Fibroblast of mammary gland (primary cell): ENCODE results near the gene DMKN.
"Not testable (repeated sequence)": the region's sequence is repeated elsewhere in the genome, so short reads cannot be mapped to it uniquely, and the experiment has no call there.

ENCODE experiments used
- DNase-seq: peaks from one replicate; pipeline ENCODE4 v3.0.0-alpha.2; 2010; ENCODE audit warnings: low read depth
- H3K4me3 ChIP-seq: 2 replicates; pipeline ENCODE4 v1.5.1; 2011; ENCODE audit warnings: low read depth, mild to moderate bottlenecking, low read length, moderate library complexity; ENCODE audit not compliant: control insufficient read depth
- CTCF ChIP-seq: conservative IDR thresholded peaks from 2 replicates; pipeline ENCODE4 v1.5.1; 2011; ENCODE audit warnings: low read depth, low read length, inconsistent platforms; ENCODE audit not compliant: control insufficient read depth, insufficient read depth

Gene DMKN

GRCh38 chr19:35478794-35479677 is 34.4 kb downstream of the DMKN start:
- H3K4me3 ChIP-seq = no peak overlapping the region
- TF ChIP-seq CTCF = no peak
- no peak for DNase-seq

GRCh38 chr19:35476149-35476548 is 37.3 kb downstream of the DMKN start:
- H3K4me3 ChIP-seq = no peak overlapping the region
- peak; percentile 4 for TF ChIP-seq CTCF
- DNase-seq = no peak

- not testable (repeated sequence) for DNase-seq, H3K4me3 ChIP-seq
Observed at GRCh38 chr19:35474594-35474993, 38.9 kb downstream of the DMKN start.

GRCh38 chr19:35474104-35474503 is 39.3 kb downstream of the DMKN start:
- no peak for DNase-seq
- H3K4me3 ChIP-seq = no peak overlapping the region
- TF ChIP-seq CTCF = no peak

GRCh38 chr19:35471946-35472345 is 41.5 kb downstream of the DMKN start:
- DNase-seq = no peak
- H3K4me3 ChIP-seq = no peak overlapping the region
- TF ChIP-seq CTCF = no peak

GRCh38 chr19:35471075-35471474 is 42.4 kb downstream of the DMKN start:
- not testable (repeated sequence) for DNase-seq

GRCh38 chr19:35470128-35470527 is 43.3 kb downstream of the DMKN start:
- no peak overlapping the region for H3K4me3 ChIP-seq
- no peak for DNase-seq
- TF ChIP-seq CTCF = no peak

More at GRCh38 chr19:35471075-35471474, 42.4 kb downstream of the DMKN start:
- H3K4me3 ChIP-seq = not testable (repeated sequence)

GRCh38 chr19:35468637-35469036 is 44.8 kb downstream of the DMKN start:
- no peak overlapping the region for H3K4me3 ChIP-seq
- DNase-seq = peak; percentile 33
- TF ChIP-seq CTCF = peak; percentile 57
